ENCODE data around the gene TRIP13.

DNA sequence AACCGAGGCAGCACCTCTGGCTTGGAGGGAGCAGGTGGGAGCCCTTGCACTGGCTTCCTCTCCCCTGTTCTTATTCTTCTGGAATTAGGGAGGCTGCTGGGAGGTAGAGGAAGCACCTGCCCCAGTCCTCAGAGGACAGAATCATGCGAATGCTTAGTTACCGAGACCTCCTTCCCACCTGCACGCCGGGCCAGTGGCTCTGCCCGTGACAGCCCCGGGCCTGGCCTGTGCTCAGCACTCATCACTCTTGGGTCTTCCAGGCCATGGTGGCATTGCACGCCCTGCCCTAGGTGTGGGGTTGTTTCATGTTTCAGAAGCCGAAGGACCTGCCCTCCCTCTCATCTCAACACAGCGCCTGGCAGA, 70.6 kb downstream of the TRIP13 start:
- TF ChIP-seq POLR2A (IDR thresholded peaks at IDR 0.05), result no peak
- TF ChIP-seq, protein P1, sequence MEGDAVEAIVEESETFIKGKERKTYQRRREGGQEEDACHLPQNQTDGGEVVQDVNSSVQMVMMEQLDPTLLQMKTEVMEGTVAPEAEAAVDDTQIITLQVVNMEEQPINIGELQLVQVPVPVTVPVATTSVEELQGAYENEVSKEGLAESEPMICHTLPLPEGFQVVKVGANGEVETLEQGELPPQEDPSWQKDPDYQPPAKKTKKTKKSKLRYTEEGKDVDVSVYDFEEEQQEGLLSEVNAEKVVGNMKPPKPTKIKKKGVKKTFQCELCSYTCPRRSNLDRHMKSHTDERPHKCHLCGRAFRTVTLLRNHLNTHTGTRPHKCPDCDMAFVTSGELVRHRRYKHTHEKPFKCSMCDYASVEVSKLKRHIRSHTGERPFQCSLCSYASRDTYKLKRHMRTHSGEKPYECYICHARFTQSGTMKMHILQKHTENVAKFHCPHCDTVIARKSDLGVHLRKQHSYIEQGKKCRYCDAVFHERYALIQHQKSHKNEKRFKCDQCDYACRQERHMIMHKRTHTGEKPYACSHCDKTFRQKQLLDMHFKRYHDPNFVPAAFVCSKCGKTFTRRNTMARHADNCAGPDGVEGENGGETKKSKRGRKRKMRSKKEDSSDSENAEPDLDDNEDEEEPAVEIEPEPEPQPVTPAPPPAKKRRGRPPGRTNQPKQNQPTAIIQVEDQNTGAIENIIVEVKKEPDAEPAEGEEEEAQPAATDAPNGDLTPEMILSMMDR (IDR thresholded peaks at IDR 0.05), result no peak

Measured in right lobe of liver (tissue), 4 donors.